AG04450 (cell line): ENCODE results near the gene PITPNB. TPM values are rescaled to one million over a fixed set of nuclear protein-coding genes. Genes with fewer than 3 reads are reported as not detected.

Experiments
- CTCF ChIA-PET: fragments of 300-600, 350-600 bp; formaldehyde crosslinking; extraction: SDS; loops from one replicate; lab custom pipeline; 2022; ENCODE audit warnings: antibody characterized with exemption, inconsistent platforms; lab: Charles Lee
- POLR2A ChIA-PET: fragments of 350-600 bp; formaldehyde crosslinking; extraction: SDS; loops from one replicate; lab custom pipeline; 2021; ENCODE audit warnings: antibody characterized with exemption, inconsistent platforms; lab: Yijun Ruan, JAX
- DNase-seq: peaks from one replicate; pipeline ENCODE4 v3.0.0-alpha.2; 2011; ENCODE audit warnings: low read depth, low spot score
- H3K27ac ChIP-seq: one replicate; pipeline ENCODE4 v1.5.1; 2012; ENCODE audit warnings: low read depth, low read length, control low read depth
- H3K27me3 ChIP-seq: one replicate; pipeline ENCODE4 v1.6.0; 2012; ENCODE audit warnings: low read length; ENCODE audit not compliant: control insufficient read depth, insufficient read depth
- H3K4me3 ChIP-seq: 2 replicates; pipeline ENCODE4 v1.5.1; 2011; ENCODE audit warnings: mild to moderate bottlenecking, low read depth, low read length, control low read depth
- H3K9me3 ChIP-seq: 2 replicates; pipeline ENCODE4 v1.5.1; 2012; ENCODE audit warnings: low read length; ENCODE audit not compliant: control insufficient read depth, insufficient read depth
- polyA plus RNA-seq: library from polyadenylated mRNA; depleted of rRNA; stranded (reverse); fragments of >200 nt; gene quantifications from 2 replicates; pipeline ENCODE4 v1.2.3, GENCODE V29; 2011
- TF ChIP-seq, protein P1 (sequence below): IDR thresholded peaks from 2 replicates; pipeline ENCODE4 v1.5.1; 2011; ENCODE audit warnings: low read depth, low read length, control low read depth, inconsistent platforms

PITPNB gene
- polyA plus RNA-seq, 1 experiment: 119 TPM

DNA sequence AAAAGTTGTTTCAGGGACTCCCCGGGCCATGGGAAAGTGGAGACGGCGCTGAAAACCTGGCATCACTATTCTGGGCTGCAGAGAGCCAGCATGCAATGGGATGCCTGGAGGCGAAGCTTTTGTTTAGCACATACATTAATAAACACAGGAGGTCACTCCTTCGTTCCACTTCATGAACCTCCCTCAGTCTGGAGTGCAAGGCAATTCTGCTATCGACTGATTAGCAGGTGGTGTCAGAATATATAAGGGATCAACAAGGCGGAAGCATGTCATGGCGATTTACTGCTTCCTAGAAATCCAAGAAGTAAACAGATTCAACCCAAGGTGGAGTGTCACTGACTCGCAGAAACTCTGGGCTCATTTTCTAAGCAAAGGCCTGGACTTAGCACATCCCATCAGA is 72.1 kb downstream of the PITPNB start:
- no peaks in the 10 kb centered on the region for H3K9me3 ChIP-seq
- no peak overlapping the region for H3K4me3 ChIP-seq
- no peak overlapping the region for H3K27ac ChIP-seq
- TF ChIP-seq, protein P1, sequence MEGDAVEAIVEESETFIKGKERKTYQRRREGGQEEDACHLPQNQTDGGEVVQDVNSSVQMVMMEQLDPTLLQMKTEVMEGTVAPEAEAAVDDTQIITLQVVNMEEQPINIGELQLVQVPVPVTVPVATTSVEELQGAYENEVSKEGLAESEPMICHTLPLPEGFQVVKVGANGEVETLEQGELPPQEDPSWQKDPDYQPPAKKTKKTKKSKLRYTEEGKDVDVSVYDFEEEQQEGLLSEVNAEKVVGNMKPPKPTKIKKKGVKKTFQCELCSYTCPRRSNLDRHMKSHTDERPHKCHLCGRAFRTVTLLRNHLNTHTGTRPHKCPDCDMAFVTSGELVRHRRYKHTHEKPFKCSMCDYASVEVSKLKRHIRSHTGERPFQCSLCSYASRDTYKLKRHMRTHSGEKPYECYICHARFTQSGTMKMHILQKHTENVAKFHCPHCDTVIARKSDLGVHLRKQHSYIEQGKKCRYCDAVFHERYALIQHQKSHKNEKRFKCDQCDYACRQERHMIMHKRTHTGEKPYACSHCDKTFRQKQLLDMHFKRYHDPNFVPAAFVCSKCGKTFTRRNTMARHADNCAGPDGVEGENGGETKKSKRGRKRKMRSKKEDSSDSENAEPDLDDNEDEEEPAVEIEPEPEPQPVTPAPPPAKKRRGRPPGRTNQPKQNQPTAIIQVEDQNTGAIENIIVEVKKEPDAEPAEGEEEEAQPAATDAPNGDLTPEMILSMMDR: no peak
- no peaks in the 10 kb centered on the region for H3K27me3 ChIP-seq
- DNase-seq: no peak
- POLR2A ChIA-PET: no interaction called here
- CTCF ChIA-PET: no interaction called here

GRCh38 chr22:27846248-27846757 is 72.8 kb downstream of the PITPNB start:
- POLR2A ChIA-PET: no interaction called here
- no peak overlapping the region for H3K4me3 ChIP-seq
- TF ChIP-seq, protein P1: no peak
- H3K27me3 ChIP-seq: no peaks in the 10 kb centered on the region
- no peak overlapping the region for H3K27ac ChIP-seq
- H3K9me3 ChIP-seq: no peaks in the 10 kb centered on the region
- CTCF ChIA-PET: interaction anchor here (0.6 kb wide), 1 partner anchor 1176 kb away, joined by 5 read pairs; no protein-coding TSS in a partner anchor
- DNase-seq: no peak

DNA sequence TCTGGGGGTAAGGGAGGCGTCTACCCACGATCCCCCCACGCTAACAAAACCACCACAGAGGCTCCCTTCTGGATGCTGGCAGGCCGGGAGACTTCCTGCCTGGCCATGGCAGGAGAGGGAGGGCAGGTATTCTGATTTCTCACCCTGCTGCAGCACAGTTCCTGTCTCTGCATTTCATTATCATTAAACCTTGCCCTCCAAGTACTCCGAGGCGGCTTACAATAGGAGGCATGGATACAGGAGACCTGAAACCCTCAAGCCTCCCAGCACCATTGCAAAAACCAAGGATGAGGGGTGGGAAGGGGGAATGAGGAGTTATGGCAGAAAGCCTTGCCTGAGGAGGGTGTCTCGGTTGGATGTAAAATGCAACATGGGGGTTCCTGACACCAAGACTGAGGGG is 73.4 kb downstream of the PITPNB start:
- Histone ChIP-seq H3K27ac (no peak overlapping the region), H3K27me3 (no peaks in the 10 kb centered on the region), H3K9me3 (no peaks in the 10 kb centered on the region), H3K4me3 (no peak overlapping the region)
- CTCF ChIA-PET: interaction anchor here (0.6 kb wide), 1 partner anchor 1176 kb away, joined by 5 read pairs; no protein-coding TSS in a partner anchor
- POLR2A ChIA-PET: no interaction called here
- TF ChIP-seq, protein P1: no peak
- no peak for DNase-seq

DNA sequence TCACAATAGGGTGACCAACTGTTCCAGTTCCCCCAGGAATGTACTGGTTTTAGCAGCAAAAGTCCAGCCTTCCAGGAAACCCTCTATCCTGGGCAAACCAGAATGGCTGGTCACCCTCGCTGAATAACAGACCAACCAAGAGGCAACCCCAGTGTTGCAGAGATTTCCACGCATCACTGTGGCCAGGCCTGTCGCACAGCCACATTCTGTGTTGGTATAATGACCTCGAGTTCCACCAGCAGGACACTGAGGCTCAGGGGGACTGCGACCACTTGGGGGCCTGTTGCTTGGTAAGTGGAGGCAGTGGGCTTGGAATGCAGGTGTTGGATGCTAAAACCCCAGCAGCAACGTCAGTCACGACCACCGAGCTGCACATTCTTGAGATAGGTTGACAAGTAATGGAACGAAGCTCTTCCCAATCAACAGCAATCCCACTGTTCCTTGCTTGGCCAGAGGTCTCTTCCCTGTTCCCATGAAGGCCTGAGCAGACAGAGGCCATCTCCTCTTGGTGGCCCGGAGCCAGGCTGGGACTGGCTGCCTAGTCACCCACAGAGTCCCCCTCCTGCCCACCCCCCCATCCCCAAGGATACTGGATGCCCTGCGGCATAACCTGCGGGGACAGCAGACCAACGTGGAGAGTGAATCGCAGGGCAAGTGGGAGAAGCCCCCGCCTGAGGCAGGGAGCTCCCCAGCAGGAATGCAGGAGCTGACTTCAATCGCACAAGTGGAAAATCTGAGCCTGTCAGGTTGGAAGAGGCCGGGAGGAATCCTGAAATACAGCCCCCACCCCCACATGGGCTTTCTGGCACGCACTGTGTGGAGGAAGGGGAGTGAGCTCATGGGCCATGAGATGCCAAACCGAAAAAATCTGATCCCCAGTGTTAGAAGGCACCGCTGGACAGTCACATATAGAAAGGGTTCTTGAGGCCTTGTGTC is 74.1 kb downstream of the PITPNB start:
- no peak for DNase-seq
- TF ChIP-seq, protein P1: no peak
- Histone ChIP-seq H3K9me3 (no peaks in the 10 kb centered on the region), H3K27ac (no peak overlapping the region), H3K27me3 (no peaks in the 10 kb centered on the region), H3K4me3 (no peak overlapping the region)
- ChIA-PET CTCF (no interaction called here), POLR2A (interaction anchor here (0.7 kb wide), 1 partner anchor 606 kb away, joined by 5 read pairs; no protein-coding TSS in a partner anchor)

GRCh38 chr22:27844256-27844655 is 74.8 kb downstream of the PITPNB start:
- H3K4me3 ChIP-seq: no peak overlapping the region

More at GRCh38 chr22:27844256-27844655, 74.8 kb downstream of the PITPNB start:
- TF ChIP-seq, protein P1: no peak
- DNase-seq: no peak
- no peaks in the 10 kb centered on the region for H3K9me3 ChIP-seq
- no peak overlapping the region for H3K27ac ChIP-seq
- H3K27me3 ChIP-seq: no peaks in the 10 kb centered on the region
- POLR2A ChIA-PET: interaction anchor here (0.7 kb wide), 1 partner anchor 605 kb away, joined by 5 read pairs; no protein-coding TSS in a partner anchor
- CTCF ChIA-PET: no interaction called here
